GM21381 (cell line): ENCODE measurements around the gene ZNF148.
"Not testable (repeated sequence)": the region's sequence is repeated elsewhere in the genome, so short reads cannot be mapped to it uniquely, and the experiment has no call there.

ENCODE experiments used
- ATAC-seq: cut with Tn5 transposase; IDR thresholded peaks from one replicate; pipeline ENCODE4 v1.9.1; 2021; ENCODE audit warnings: mild to moderate bottlenecking, moderate library complexity; ENCODE audit not compliant: unreplicated experiment

The ZNF148 gene

GRCh38 chr3:125378762-125379161, 3.6 kb upstream of the ZNF148 start:
- ATAC-seq = no peak

GRCh38 chr3:125375950-125376679, 990 bp upstream of the ZNF148 start:
- no peak for ATAC-seq

GRCh38 chr3:125374501-125374995, 577 bp downstream of the ZNF148 start:
- ATAC-seq = peak; percentile 27

GRCh38 chr3:125367403-125368230, 7.5 kb downstream of the ZNF148 start:
- no peak for ATAC-seq

GRCh38 chr3:125366132-125366531, 9.0 kb downstream of the ZNF148 start:
- no peak for ATAC-seq

- no peak for ATAC-seq
Observed at GRCh38 chr3:125359700-125360099, 15.4 kb downstream of the ZNF148 start.

- ATAC-seq = no peak
Observed at GRCh38 chr3:125358923-125359322, 16.2 kb downstream of the ZNF148 start.

- ATAC-seq = no peak
Observed at GRCh38 chr3:125357837-125358236, 17.3 kb downstream of the ZNF148 start.

- peak; percentile 63 for ATAC-seq
Observed at GRCh38 chr3:125357032-125357658, 18.0 kb downstream of the ZNF148 start.

- no peak for ATAC-seq
Observed at GRCh38 chr3:125356140-125357026, 18.7 kb downstream of the ZNF148 start.

GRCh38 chr3:125353659-125354058, 21.5 kb downstream of the ZNF148 start:
- no peak for ATAC-seq

GRCh38 chr3:125353128-125353527, 22.0 kb downstream of the ZNF148 start:
- ATAC-seq = no peak

GRCh38 chr3:125351814-125352456, 23.2 kb downstream of the ZNF148 start:
- no peak for ATAC-seq

GRCh38 chr3:125351152-125351551, 24.0 kb downstream of the ZNF148 start:
- ATAC-seq = no peak

GRCh38 chr3:125350597-125350996, 24.5 kb downstream of the ZNF148 start:
- ATAC-seq = no peak

GRCh38 chr3:125349556-125350165, 25.5 kb downstream of the ZNF148 start:
- no peak for ATAC-seq

- ATAC-seq = no peak
Observed at GRCh38 chr3:125349055-125349454, 26.1 kb downstream of the ZNF148 start.

- not testable (repeated sequence) for ATAC-seq
Observed at GRCh38 chr3:125343367-125343766, 31.8 kb downstream of the ZNF148 start.

- no peak for ATAC-seq
Observed at GRCh38 chr3:125340121-125340520, 35.0 kb downstream of the ZNF148 start.

- no peak for ATAC-seq
Observed at GRCh38 chr3:125337506-125337905, 37.6 kb downstream of the ZNF148 start.
